ENCODE data around the gene EGLN1. TPM values are rescaled to one million over a fixed set of nuclear protein-coding genes. Genes with fewer than 3 reads are reported as not detected.

The EGLN1 gene
- total RNA-seq, 4 donors from 2014 or later, result 36.6 to 48.5 (median 42.2) TPM

- peak overlapping the region in 1 of 3 donors; percentile 2 for H3K4me3 ChIP-seq (replicated peaks in 1 of 3)
- intact Hi-C loops (cut with DNase I), result loop anchor here (10.0 kb wide), 1 partner anchor 99 kb away; no protein-coding TSS in a partner anchor
- H3K4me1 ChIP-seq, result peaks cover 38 to 39% of the 10 kb centered on the region in 2 donors
- DNase-seq, result no peak
- no peaks in the 10 kb centered on the region for H3K27me3 ChIP-seq
- 83 to 84% methylated on average over 1 of the region's 1 CpG for whole genome bisulfite sequencing, 2 donors
- no peak overlapping the region for H3K27ac ChIP-seq
- H3K36me3 ChIP-seq, result no peaks in the 10 kb centered on the region
- no peaks in the 10 kb centered on the region for H3K9me3 ChIP-seq
- TF ChIP-seq POLR2A (IDR thresholded peaks at IDR 0.05), result no peak
- TF ChIP-seq, protein P1, sequence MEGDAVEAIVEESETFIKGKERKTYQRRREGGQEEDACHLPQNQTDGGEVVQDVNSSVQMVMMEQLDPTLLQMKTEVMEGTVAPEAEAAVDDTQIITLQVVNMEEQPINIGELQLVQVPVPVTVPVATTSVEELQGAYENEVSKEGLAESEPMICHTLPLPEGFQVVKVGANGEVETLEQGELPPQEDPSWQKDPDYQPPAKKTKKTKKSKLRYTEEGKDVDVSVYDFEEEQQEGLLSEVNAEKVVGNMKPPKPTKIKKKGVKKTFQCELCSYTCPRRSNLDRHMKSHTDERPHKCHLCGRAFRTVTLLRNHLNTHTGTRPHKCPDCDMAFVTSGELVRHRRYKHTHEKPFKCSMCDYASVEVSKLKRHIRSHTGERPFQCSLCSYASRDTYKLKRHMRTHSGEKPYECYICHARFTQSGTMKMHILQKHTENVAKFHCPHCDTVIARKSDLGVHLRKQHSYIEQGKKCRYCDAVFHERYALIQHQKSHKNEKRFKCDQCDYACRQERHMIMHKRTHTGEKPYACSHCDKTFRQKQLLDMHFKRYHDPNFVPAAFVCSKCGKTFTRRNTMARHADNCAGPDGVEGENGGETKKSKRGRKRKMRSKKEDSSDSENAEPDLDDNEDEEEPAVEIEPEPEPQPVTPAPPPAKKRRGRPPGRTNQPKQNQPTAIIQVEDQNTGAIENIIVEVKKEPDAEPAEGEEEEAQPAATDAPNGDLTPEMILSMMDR (IDR thresholded peaks at IDR 0.05), result no peak
Measured at GRCh38 chr1:231334079-231334666, 87.9 kb downstream of the EGLN1 start.

DNA sequence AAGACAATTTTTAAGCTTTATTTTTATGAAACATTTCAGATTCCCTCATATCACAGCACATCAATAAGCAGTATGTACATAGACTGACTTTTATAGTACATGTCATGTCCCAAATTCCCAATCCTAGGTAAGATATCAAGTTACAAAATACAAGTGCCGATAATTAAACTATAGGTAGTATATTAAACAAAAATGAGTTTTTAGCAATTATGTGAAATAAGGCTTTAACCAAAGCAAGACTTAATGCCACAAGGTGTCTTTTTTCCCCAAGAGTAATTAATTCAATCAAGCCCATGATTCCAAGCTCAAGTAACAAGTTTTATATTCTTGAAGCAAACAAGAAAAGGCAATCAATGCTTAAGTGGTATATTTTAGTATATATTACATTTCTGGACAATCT, 89.3 kb downstream of the EGLN1 start:
- no peak overlapping the region for H3K4me3 ChIP-seq (replicated peaks in 1 of 3)
- no peaks in the 10 kb centered on the region for H3K36me3 ChIP-seq
- no peaks in the 10 kb centered on the region for H3K9me3 ChIP-seq
- 92 to 97% methylated on average over 1 of the region's 1 CpG for WGBS, 2 donors
- TF ChIP-seq, protein P1 (IDR thresholded peaks at IDR 0.05), result no peak
- TF ChIP-seq POLR2A (IDR thresholded peaks at IDR 0.05), result no peak
- no peaks in the 10 kb centered on the region for H3K27me3 ChIP-seq
- no peak overlapping the region for H3K27ac ChIP-seq
- intact Hi-C loops (cut with DNase I), result loop anchor here (10.0 kb wide), 1 partner anchor 98 kb away; no protein-coding TSS in a partner anchor
- DNase-seq, result no peak
- H3K4me1 ChIP-seq, result peaks cover 34% of the 10 kb centered on the region in 2 donors

DNA sequence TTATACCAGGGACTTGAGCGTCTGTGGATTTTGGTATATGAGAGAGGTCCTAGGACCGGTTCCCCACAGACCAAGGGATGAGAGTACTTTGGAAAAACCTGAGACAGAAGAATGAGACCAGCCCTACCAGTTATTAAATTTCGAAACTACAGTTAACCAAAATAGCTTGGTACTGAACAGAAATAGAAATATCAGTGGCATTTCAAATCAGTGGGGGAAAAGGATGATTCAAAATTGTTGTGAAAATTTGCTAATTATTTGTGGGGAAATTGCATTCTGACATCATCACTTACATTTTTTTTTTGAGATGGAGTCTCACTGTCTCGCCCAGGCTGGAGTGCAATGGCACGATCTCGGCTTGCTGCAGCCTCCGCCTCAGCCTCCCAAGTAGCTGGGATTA, 92.6 kb downstream of the EGLN1 start:
- no peak overlapping the region for H3K27ac ChIP-seq
- H3K9me3 ChIP-seq, result no peaks in the 10 kb centered on the region
- no peak overlapping the region for H3K4me3 ChIP-seq (replicated peaks in 1 of 3)
- no peak for DNase-seq
- no peaks in the 10 kb centered on the region for H3K36me3 ChIP-seq
- peaks cover 10 to 11% of the 10 kb centered on the region in 2 donors for H3K4me1 ChIP-seq
- WGBS, 2 donors, result 90 to 97% methylated on average over 7 of the region's 7 CpGs
- H3K27me3 ChIP-seq, result no peaks in the 10 kb centered on the region
- TF ChIP-seq, protein P1 (IDR thresholded peaks at IDR 0.05), result no peak
- no peak for TF ChIP-seq POLR2A (IDR thresholded peaks at IDR 0.05)
- intact Hi-C loops (cut with DNase I), result no loop called here

DNA sequence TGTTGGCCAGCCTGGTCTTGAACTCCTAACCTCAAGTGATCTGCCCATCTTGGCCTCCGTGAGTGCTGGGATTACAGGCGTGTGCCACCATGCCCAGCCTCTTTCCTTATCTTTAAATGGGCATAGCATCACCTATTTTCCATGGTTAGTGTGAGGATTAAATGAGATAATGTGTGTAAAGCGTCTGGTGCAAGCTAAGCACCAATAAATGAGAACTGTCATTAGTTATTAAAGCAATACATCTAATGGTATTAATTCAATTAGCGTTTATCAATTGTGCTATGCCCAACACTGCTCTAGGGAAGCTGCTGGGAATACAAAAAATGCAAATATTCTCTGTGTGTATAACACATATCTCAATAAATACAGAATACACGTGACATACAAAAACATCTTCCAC, 94.5 kb downstream of the EGLN1 start:
- 83 to 88% methylated on average over 5 of the region's 5 CpGs for WGBS, 2 donors
- H3K27ac ChIP-seq, result no peak overlapping the region
- H3K4me3 ChIP-seq (replicated peaks in 1 of 3), result no peak overlapping the region
- H3K36me3 ChIP-seq, result no peaks in the 10 kb centered on the region
- TF ChIP-seq POLR2A (IDR thresholded peaks at IDR 0.05), result no peak
- TF ChIP-seq, protein P1 (IDR thresholded peaks at IDR 0.05), result no peak
- no peaks in the 10 kb centered on the region for H3K4me1 ChIP-seq
- no peaks in the 10 kb centered on the region for H3K27me3 ChIP-seq
- no peaks in the 10 kb centered on the region for H3K9me3 ChIP-seq
- no peak for DNase-seq
- intact Hi-C loops (cut with DNase I), result no loop called here

GRCh38 chr1:231326248-231326647, 95.8 kb downstream of the EGLN1 start:
- DNase-seq, result no peak
- no peaks in the 10 kb centered on the region for H3K9me3 ChIP-seq
- no peak overlapping the region for H3K27ac ChIP-seq
- intact Hi-C loops (cut with DNase I), result no loop called here
- no peaks in the 10 kb centered on the region for H3K4me1 ChIP-seq
- TF ChIP-seq, protein P1 (IDR thresholded peaks at IDR 0.05), result no peak
- no peak for TF ChIP-seq POLR2A (IDR thresholded peaks at IDR 0.05)
- H3K27me3 ChIP-seq, result no peaks in the 10 kb centered on the region
- H3K36me3 ChIP-seq, result no peaks in the 10 kb centered on the region
- 76 to 78% methylated on average over 1 of the region's 1 CpG for WGBS, 2 donors
- H3K4me3 ChIP-seq (replicated peaks in 1 of 3), result no peak overlapping the region

All from thyroid gland (tissue), 4 donors.